ENCODE data around the gene FILIP1L. TPM values are rescaled to one million over a fixed set of nuclear protein-coding genes. Genes with fewer than 3 reads are reported as not detected.

Gene FILIP1L
- total RNA-seq, 1 donor from 2014 or later: 1.1 TPM

GRCh38 chr3:100157685-100158084, 43.4 kb upstream of the FILIP1L start:
- TF ChIP-seq CTCF (IDR thresholded peaks at IDR 0.05; ENCODE audit: insufficient read depth, low read length, severe bottlenecking): no peak
- Histone ChIP-seq H3K27me3 (ENCODE audit: control insufficient read depth, insufficient read depth, low read length) (no peaks in the 10 kb centered on the region), H3K36me3 (ENCODE audit: control insufficient read depth, insufficient read depth, low read length) (no peaks in the 10 kb centered on the region), H3K4me3 (ENCODE audit: low read depth, low read length) (no peak overlapping the region)
- FAIRE-seq: no peak
- no peak for DNase-seq (ENCODE audit: low read depth)

GRCh38 chr3:100155590-100155989, 41.3 kb upstream of the FILIP1L start:
- FAIRE-seq: no peak
- no peak for TF ChIP-seq CTCF (IDR thresholded peaks at IDR 0.05; ENCODE audit: insufficient read depth, low read length, severe bottlenecking)
- no peak for DNase-seq (ENCODE audit: low read depth)
- H3K27me3 ChIP-seq (ENCODE audit: control insufficient read depth, insufficient read depth, low read length): no peaks in the 10 kb centered on the region
- no peaks in the 10 kb centered on the region for H3K36me3 ChIP-seq (ENCODE audit: control insufficient read depth, insufficient read depth, low read length)
- H3K4me3 ChIP-seq (ENCODE audit: low read depth, low read length): no peak overlapping the region

GRCh38 chr3:100155128-100155527, 40.8 kb upstream of the FILIP1L start:
- no peak for DNase-seq (ENCODE audit: low read depth)
- Histone ChIP-seq H3K4me3 (ENCODE audit: low read depth, low read length) (no peak overlapping the region), H3K27me3 (ENCODE audit: control insufficient read depth, insufficient read depth, low read length) (no peaks in the 10 kb centered on the region), H3K36me3 (ENCODE audit: control insufficient read depth, insufficient read depth, low read length) (no peaks in the 10 kb centered on the region)
- FAIRE-seq: no peak
- no peak for TF ChIP-seq CTCF (IDR thresholded peaks at IDR 0.05; ENCODE audit: insufficient read depth, low read length, severe bottlenecking)

GRCh38 chr3:100154171-100154570, 39.9 kb upstream of the FILIP1L start:
- no peak for TF ChIP-seq CTCF (IDR thresholded peaks at IDR 0.05; ENCODE audit: insufficient read depth, low read length, severe bottlenecking)
- no peak for FAIRE-seq
- H3K4me3 ChIP-seq (ENCODE audit: low read depth, low read length): no peak overlapping the region

GRCh38 chr3:100151024-100151707, 36.9 kb upstream of the FILIP1L start:
- H3K4me3 ChIP-seq (ENCODE audit: low read depth, low read length): no peak overlapping the region
- DNase-seq (ENCODE audit: low read depth) (no peak), FAIRE-seq (no peak)
- H3K27me3 ChIP-seq (ENCODE audit: control insufficient read depth, insufficient read depth, low read length): no peaks in the 10 kb centered on the region
- H3K36me3 ChIP-seq (ENCODE audit: control insufficient read depth, insufficient read depth, low read length): no peaks in the 10 kb centered on the region
- TF ChIP-seq CTCF (IDR thresholded peaks at IDR 0.05; ENCODE audit: insufficient read depth, low read length, severe bottlenecking): no peak

More at GRCh38 chr3:100154171-100154570, 39.9 kb upstream of the FILIP1L start:
- Histone ChIP-seq H3K36me3 (ENCODE audit: control insufficient read depth, insufficient read depth, low read length) (no peaks in the 10 kb centered on the region), H3K27me3 (ENCODE audit: control insufficient read depth, insufficient read depth, low read length) (no peaks in the 10 kb centered on the region)
- no peak for DNase-seq (ENCODE audit: low read depth)

- no peaks in the 10 kb centered on the region for H3K36me3 ChIP-seq (ENCODE audit: control insufficient read depth, insufficient read depth, low read length)
- no peak overlapping the region for H3K4me3 ChIP-seq (ENCODE audit: low read depth, low read length)
- DNase-seq (ENCODE audit: low read depth) (no peak), FAIRE-seq (no peak)
- H3K27me3 ChIP-seq (ENCODE audit: control insufficient read depth, insufficient read depth, low read length): no peaks in the 10 kb centered on the region
- no peak for TF ChIP-seq CTCF (IDR thresholded peaks at IDR 0.05; ENCODE audit: insufficient read depth, low read length, severe bottlenecking)
These were observed 36.2 kb upstream of the FILIP1L start for GRCh38 chr3:100150473-100150872.
